Activated CD8-positive, alpha-beta memory T cell treated with anti-CD3 and anti-CD28 coated beads, Interleukin-2, amount 10 ng/mL, durations not matched to agents 7 days and 5 days (primary cell): ENCODE measurements around the gene PEX6. TPM values are rescaled to one million over a fixed set of nuclear protein-coding genes. Genes with fewer than 3 reads are reported as not detected.
"Not testable (repeated sequence)": the region's sequence is repeated elsewhere in the genome, so short reads cannot be mapped to it uniquely, and the experiment has no call there.

Experiments
- ATAC-seq: fragments of 150-1000 bp; cut with Tn5 transposase; one replicate; pipeline ENCODE4 v1.10.0; 2021; ENCODE audit warnings: moderate library complexity
- CTCF ChIA-PET: fragments of 350-600 bp; sonication (Branson Sonifier 250); formaldehyde crosslinking; loops from one replicate; lab custom pipeline; 2021; ENCODE audit warnings: antibody characterized with exemption; lab: Charles Lee
- DNase-seq: peaks from one replicate; pipeline ENCODE4 v3.0.0-alpha.2; 2020
- H3K27ac Mint-ChIP-seq: one replicate; pipeline ENCODE4 v1.8.0; 2021; ENCODE audit warnings: mild to moderate bottlenecking, mixed read lengths
- H3K27me3 Mint-ChIP-seq: one replicate; pipeline ENCODE4 v1.8.0; 2021; ENCODE audit warnings: mixed read lengths
- H3K36me3 Mint-ChIP-seq: one replicate; pipeline ENCODE4 v1.8.0; 2021; ENCODE audit warnings: mild to moderate bottlenecking, mixed read lengths
- H3K4me1 Mint-ChIP-seq: one replicate; pipeline ENCODE4 v1.8.0; 2021; ENCODE audit warnings: mixed read lengths
- H3K4me3 Mint-ChIP-seq: one replicate; pipeline ENCODE4 v1.8.0; 2021; ENCODE audit warnings: mild to moderate bottlenecking, moderate library complexity, mixed read lengths
- H3K9me3 Mint-ChIP-seq: one replicate; pipeline ENCODE4 v1.8.0; 2022; ENCODE audit warnings: low read depth, mixed read lengths
- total RNA-seq, 2 experiments: library from RNA; stranded (reverse); gene quantifications; one replicate each; pipeline ENCODE4 v1.2.3, GENCODE V29; 2021

PEX6 gene
- total RNA-seq, 2 experiments from 2014 or later: 24.7 to 26.3 TPM

DNA sequence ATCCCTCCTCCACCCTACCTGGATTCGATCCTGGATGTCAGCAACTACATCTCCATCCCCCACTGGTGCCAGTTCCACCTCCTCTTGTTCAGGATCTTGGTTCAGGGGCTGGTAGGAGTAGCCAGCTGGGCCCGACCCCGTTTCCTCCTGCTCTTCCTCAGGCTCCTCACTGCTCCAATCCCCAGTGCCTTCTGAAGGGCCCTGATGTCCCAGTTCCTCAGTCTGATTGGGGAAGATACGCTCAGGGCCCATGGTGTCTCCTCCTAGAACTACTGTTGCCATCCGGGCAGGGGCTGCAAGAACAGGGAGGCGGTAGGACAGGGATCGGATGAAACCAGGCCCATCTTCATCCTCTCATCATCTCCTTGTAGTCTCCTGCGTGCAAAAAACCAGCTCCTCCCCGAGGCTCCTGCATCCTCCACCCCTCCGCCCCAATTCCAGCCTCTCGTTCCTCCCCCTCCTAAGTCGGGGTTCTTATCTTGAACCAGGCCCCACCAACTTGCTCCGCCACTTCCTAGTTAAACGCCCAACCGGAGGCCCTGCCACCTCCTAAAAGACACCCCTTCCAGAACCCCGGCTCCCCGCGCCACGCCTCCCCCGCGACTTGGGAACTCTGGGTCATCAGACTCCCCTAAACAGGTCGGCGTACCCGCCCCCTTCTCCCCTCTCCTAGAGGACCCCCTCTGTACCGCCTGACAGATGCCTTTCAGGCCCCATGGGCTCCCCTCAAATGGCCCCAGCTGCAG lies 34.3 kb upstream of the PEX6 start:
- ATAC-seq (peak; percentile 35), DNase-seq (peak; percentile 46)
- Mint-ChIP-seq H3K36me3 (peaks cover 17% of the 10 kb centered on the region), H3K4me1 (peaks cover 41% of the 10 kb centered on the region), H3K27ac (peak overlapping the region; percentile 83), H3K27me3 (no peaks in the 10 kb centered on the region), H3K4me3 (peak overlapping the region; percentile 96), H3K9me3 (no peaks in the 10 kb centered on the region)
- CTCF ChIA-PET: interaction anchor here (1.0 to 3.7 kb wide), 7 partner anchors 9 to 493 kb away, joined by 3 to 15 read pairs (median 3); partner anchors contain the start of genes CNPY3 and PEX6

DNA sequence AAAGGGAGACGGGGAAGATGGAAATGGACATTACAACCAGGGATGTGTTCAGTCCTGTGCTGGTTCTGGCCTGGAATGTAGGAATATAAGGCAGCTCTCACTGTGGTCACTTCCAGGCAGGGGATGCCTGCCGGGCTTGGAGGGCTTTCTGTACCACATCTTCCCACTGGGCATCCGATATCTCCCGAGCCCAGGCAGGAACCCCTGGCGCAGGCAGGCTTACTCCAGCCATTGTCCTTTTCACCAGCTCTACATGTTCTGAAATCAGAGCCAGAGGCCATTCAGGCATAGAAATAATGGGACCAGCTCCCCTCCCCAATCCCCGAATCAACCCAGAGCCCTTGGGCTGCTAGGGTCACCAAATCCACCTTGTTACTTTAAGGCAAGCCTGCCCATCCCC lies 33.4 kb upstream of the PEX6 start:
- ATAC-seq: no peak
- H3K36me3 Mint-ChIP-seq: peaks cover 22% of the 10 kb centered on the region
- peaks cover 41% of the 10 kb centered on the region for H3K4me1 Mint-ChIP-seq
- H3K9me3 Mint-ChIP-seq: no peaks in the 10 kb centered on the region
- H3K27me3 Mint-ChIP-seq: no peaks in the 10 kb centered on the region
- CTCF ChIA-PET: interaction anchor here (1.0 to 3.7 kb wide), 4 partner anchors 10 to 132 kb away, joined by 3 to 15 read pairs (median 8); partner anchors contain the start of genes CNPY3 and PEX6
- DNase-seq: no peak
- H3K4me3 Mint-ChIP-seq: peak overlapping the region; percentile 96
- peak overlapping the region; percentile 19 for H3K27ac Mint-ChIP-seq

DNA sequence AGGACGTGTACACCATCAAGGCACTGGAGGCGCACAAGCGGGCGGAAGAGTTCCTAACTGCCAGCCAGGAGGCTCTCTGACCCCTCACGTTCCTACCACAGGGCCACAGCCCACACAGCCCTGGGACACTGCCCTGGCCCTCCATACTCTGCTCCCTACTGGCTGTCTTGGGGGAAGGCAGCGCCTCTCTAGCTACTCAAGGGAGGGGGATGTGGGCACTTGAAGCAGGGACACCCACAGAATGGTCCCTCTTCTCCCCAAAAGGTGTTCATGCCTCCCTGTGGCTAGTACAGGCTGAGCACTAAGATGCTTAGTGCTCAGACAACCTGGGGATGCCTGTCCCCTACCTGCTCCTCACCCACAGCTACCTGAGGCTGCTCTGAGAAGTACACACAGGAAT lies 32.2 kb upstream of the PEX6 start:
- Mint-ChIP-seq H3K9me3 (no peaks in the 10 kb centered on the region), H3K4me3 (no peak overlapping the region), H3K4me1 (peaks cover 34% of the 10 kb centered on the region), H3K36me3 (peaks cover 24% of the 10 kb centered on the region), H3K27me3 (no peaks in the 10 kb centered on the region), H3K27ac (no peak overlapping the region)
- ATAC-seq: no peak
- DNase-seq: no peak
- CTCF ChIA-PET: interaction anchor here (1.3 to 2.6 kb wide), 4 partner anchors 9 to 132 kb away, joined by 3 to 15 read pairs (median 6); partner anchors contain the start of genes MRPL2 and RRP36

DNA sequence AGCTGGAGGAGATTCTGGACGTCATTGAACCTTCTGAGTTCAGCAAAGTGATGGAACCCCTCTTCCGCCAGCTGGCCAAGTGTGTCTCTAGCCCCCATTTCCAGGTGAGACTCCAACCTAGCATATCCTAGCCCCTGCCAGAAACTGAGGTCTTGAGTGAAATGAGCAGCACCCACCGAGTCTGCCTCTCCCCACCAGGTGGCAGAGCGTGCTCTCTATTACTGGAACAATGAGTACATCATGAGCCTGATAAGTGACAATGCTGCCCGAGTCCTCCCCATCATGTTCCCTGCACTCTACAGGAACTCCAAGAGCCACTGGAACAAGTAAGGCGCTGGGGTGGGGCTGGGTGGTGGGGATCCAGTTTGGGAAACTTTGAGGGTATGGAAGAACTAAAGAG lies 30.1 kb upstream of the PEX6 start:
- Mint-ChIP-seq H3K36me3 (peaks cover 24% of the 10 kb centered on the region), H3K4me1 (peaks cover 21% of the 10 kb centered on the region), H3K4me3 (no peak overlapping the region), H3K9me3 (no peaks in the 10 kb centered on the region), H3K27me3 (no peaks in the 10 kb centered on the region), H3K27ac (no peak overlapping the region)
- CTCF ChIA-PET: interaction anchor here (0.8 to 2.6 kb wide), 3 partner anchors 11 to 134 kb away, joined by 3 to 15 read pairs (median 7); partner anchors contain the start of genes CNPY3 and RRP36
- ATAC-seq: no peak
- DNase-seq: peak; percentile 60

DNA sequence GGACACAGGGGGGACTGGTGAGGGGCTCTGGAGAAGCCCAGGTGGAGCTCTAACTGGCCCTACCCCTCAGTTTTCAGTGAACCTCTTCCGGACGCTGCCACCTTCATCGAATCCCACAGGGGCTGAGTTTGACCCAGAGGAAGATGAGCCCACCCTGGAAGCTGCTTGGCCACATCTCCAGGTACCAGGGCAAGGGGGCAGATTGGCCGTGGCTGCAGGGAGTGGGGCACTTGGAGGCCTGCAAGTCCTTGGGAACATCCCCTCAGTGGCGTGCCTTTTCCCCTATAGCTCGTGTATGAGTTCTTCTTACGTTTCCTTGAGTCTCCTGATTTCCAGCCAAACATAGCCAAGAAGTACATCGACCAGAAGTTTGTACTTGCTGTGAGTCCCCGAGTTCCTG lies 28.1 kb upstream of the PEX6 start:
- Mint-ChIP-seq H3K9me3 (no peaks in the 10 kb centered on the region), H3K36me3 (peaks cover 17% of the 10 kb centered on the region), H3K27ac (no peak overlapping the region), H3K4me1 (peaks cover 8% of the 10 kb centered on the region), H3K27me3 (no peaks in the 10 kb centered on the region), H3K4me3 (no peak overlapping the region)
- ATAC-seq (no peak), DNase-seq (no peak)
- CTCF ChIA-PET: interaction anchor here (1.3 to 3.5 kb wide), 2 partner anchors 69 to 137 kb away, joined by 3 to 14 read pairs; no protein-coding TSS in a partner anchor

DNA sequence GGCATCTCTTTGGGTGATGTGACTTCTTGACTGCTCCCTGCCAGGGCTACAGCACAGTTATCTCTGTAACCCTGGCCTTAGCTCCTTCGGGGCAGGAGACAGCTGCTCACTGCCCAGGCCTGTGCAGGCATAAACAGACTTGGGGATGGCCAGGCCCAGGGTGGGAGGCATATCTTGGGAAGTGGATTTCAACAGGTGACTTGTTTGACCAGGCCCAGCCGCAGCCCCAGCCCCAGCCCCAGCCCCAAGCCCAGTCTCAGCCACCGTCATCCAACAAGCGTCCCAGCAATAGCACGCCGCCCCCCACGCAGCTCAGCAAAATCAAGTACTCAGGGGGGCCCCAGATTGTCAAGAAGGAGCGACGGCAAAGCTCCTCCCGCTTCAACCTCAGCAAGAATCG lies 27.3 kb upstream of the PEX6 start:
- DNase-seq: no peak
- no peaks in the 10 kb centered on the region for H3K27me3 Mint-ChIP-seq
- no peaks in the 10 kb centered on the region for H3K9me3 Mint-ChIP-seq
- no peak for ATAC-seq
- no peaks in the 10 kb centered on the region for H3K4me1 Mint-ChIP-seq
- H3K27ac Mint-ChIP-seq: no peak overlapping the region
- no peak overlapping the region for H3K4me3 Mint-ChIP-seq
- H3K36me3 Mint-ChIP-seq: peaks cover 17% of the 10 kb centered on the region
- CTCF ChIA-PET: interaction anchor here (3.5 kb wide), 1 partner anchor 138 kb away, joined by 14 read pairs; no protein-coding TSS in a partner anchor

DNA sequence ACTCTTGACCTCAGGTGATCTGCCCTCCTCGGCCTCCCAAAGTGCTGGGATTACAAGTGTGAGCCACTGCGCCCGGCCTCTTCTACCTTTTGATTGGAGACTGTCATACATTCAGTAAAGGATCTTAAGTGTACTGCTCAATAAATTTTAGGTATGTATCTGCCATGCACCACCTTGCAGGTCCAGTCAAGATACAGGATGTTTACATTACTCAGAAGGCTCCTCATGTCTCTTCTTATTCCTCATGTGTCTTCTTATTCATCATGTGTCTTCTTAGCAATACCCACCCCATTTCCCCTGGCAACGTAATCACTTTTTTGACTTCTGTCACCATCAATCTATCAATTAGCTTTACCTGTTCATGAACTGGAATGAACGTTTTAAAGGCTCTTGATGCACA lies 26.9 kb upstream of the PEX6 start:
- H3K9me3 Mint-ChIP-seq: no peaks in the 10 kb centered on the region
- no peaks in the 10 kb centered on the region for H3K4me1 Mint-ChIP-seq
- H3K27ac Mint-ChIP-seq: no peak overlapping the region
- DNase-seq (no peak), ATAC-seq (no peak)
- H3K36me3 Mint-ChIP-seq: peaks cover 14% of the 10 kb centered on the region
- H3K27me3 Mint-ChIP-seq: no peaks in the 10 kb centered on the region
- no peak overlapping the region for H3K4me3 Mint-ChIP-seq
- CTCF ChIA-PET: interaction anchor here (0.9 to 3.5 kb wide), 2 partner anchors 65 to 138 kb away, joined by 3 to 14 read pairs; no protein-coding TSS in a partner anchor

DNA sequence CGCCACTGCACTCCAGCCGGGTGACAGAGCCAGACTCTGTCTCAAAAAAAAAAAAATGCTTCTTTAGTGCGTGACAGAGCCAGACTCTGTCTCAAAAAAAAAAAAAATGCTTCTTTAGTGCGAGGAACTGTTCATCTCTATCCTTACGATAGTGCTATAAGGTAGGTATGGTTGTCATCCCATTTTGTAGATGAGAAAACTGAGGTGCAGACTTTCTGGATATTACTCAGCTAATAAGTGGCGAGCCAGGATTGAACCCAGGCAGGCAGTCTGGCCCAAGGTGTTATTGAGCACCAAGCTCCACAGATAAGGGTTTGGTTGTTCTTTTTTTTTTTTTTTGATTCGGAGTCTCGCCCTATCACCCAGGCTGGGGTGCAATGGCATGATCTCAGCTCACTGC lies 22.9 kb upstream of the PEX6 start:
- ATAC-seq: no peak
- H3K27me3 Mint-ChIP-seq: no peaks in the 10 kb centered on the region
- H3K4me3 Mint-ChIP-seq: no peak overlapping the region
- no peaks in the 10 kb centered on the region for H3K4me1 Mint-ChIP-seq
- DNase-seq: no peak
- H3K27ac Mint-ChIP-seq: no peak overlapping the region
- no peaks in the 10 kb centered on the region for H3K9me3 Mint-ChIP-seq
- peaks cover 2% of the 10 kb centered on the region for H3K36me3 Mint-ChIP-seq
- CTCF ChIA-PET: interaction anchor here (1.0 to 1.1 kb wide), 2 partner anchors 9 to 11 kb away, joined by 3 read pairs; no protein-coding TSS in a partner anchor

DNA sequence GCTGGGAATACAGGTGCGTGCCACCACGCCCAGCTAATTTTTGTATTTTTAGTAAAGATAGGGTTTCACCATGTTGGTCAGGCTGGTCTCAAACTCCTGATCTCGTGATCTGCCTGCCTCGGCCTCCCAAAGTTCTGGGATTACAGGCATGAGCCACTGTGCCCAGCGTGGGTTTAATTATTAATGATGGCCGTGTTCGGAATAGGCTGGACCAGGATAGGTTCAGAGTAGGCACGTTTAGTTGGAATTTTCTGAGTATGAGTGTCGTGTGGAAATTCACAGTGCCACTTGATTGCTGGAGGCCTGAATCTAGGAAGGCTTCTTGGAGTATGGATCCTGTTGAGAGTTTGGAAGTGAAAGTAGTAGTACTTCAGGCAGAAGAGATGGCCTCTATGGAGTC lies 19.2 kb upstream of the PEX6 start:
- H3K4me3 Mint-ChIP-seq, CTCF ChIA-PET, H3K27me3 Mint-ChIP-seq, H3K36me3 Mint-ChIP-seq, H3K4me1 Mint-ChIP-seq, H3K9me3 Mint-ChIP-seq, DNase-seq, H3K27ac Mint-ChIP-seq, ATAC-seq: not testable (repeated sequence)

DNA sequence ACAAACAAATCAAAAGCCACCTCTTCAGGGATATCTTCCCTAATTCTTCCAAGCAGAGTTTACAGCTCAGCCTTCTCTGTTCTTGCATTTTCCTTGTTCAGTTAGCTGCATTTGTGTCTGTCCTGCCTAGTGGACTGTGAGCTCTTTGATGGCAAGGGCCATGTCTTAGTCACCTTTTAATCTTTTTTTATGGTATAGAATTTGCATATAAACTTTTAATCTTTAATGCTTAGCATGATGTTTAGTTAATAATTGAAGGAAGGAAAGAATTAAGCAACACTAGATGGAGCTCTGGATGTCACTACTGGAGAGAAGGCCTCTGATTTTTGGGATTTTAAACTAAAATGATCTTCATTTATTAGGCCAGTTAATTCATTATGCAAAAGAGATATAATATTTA lies 17.5 kb upstream of the PEX6 start:
- Mint-ChIP-seq H3K27ac (no peak overlapping the region), H3K9me3 (no peaks in the 10 kb centered on the region), H3K4me3 (no peak overlapping the region), H3K27me3 (no peaks in the 10 kb centered on the region), H3K36me3 (peaks cover 8% of the 10 kb centered on the region), H3K4me1 (peaks cover 7% of the 10 kb centered on the region)
- ATAC-seq (no peak), DNase-seq (no peak)
- CTCF ChIA-PET: interaction anchor here (0.9 to 1.4 kb wide), 3 partner anchors 11 to 147 kb away, joined by 4 to 6 read pairs (median 4); partner anchors contain the start of gene PPP2R5D

DNA sequence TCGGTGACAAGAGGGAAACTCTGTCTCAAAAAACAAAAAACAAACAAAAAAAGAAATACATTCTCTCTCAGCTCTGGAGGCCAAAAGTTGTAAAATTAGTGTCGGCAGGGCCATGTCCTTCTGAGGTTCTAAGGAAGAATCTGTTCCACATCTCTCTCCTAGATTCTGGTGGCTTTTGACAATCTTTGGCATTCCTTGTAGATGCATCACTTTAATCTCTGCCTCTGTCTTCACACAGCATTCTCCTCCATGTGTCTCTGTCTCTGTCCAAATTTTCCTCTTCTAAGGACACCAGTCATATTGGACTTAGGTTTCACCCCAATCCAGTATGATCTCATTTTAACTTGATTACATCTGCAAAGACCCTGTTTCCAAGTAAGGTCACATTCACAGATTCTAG lies 14.5 kb upstream of the PEX6 start:
- CTCF ChIA-PET: interaction anchor here (2.0 kb wide), 1 partner anchor 10 kb away, joined by 4 read pairs; the partner anchor contains the start of gene PPP2R5D
- Mint-ChIP-seq H3K27ac (no peak overlapping the region), H3K4me3 (no peak overlapping the region)

DNA sequence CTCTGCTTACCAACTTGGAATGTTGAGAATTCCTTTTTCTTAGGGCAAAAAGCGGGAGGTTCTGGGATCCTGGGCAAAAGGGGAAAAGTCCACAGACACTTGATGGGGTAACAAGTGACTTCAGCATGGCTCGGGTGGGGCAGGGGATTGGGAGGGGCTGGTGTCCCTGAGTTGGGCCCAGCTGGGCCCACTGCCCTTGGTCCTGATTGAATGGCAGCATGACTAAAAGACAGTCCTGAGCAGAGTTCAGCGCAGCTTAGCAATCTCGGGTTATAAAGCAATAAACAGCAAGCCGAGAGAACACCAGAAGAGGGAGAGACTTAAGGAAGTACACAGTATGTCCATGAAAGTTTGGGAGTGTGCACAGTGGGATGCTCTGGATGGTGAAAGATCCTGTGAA lies 10.9 kb upstream of the PEX6 start:
- Mint-ChIP-seq H3K9me3 (no peaks in the 10 kb centered on the region), H3K4me1 (peaks cover 27% of the 10 kb centered on the region), H3K4me3 (no peak overlapping the region), H3K27ac (no peak overlapping the region), H3K36me3 (peaks cover 11% of the 10 kb centered on the region), H3K27me3 (no peaks in the 10 kb centered on the region)
- CTCF ChIA-PET: no interaction called here
- ATAC-seq (no peak), DNase-seq (no peak)

More for the DNA sequence above, 14.5 kb upstream of the PEX6 start:
- H3K36me3 Mint-ChIP-seq: peaks cover 8% of the 10 kb centered on the region
- no peak for ATAC-seq
- no peak for DNase-seq
- peaks cover 7% of the 10 kb centered on the region for H3K4me1 Mint-ChIP-seq
- no peaks in the 10 kb centered on the region for H3K9me3 Mint-ChIP-seq
- no peaks in the 10 kb centered on the region for H3K27me3 Mint-ChIP-seq

DNA sequence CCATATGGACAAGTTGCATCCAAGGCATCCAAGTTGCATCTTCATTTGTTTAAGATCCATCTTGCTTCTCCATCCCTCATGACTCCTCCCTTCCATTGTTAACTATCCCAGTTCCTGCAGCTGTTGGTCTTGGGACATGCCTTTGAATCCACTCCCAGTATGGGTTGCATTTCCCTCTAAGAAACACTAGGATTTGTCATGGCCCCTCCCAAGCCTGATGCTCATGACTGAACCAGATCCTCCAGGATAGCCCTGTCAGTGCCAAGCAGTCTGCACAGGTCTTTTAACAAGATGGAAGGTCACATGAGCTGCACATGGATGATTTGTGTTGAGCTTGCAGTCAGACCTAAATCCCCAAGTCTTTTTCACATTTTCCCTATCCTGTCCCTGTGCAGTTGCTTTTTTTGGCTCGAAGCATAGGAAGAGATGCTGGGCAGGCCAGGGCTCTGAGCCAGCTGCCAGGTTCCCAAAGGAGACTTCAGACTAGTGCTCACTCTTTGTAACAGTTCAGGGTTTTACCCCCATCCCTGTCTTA lies 9.6 kb upstream of the PEX6 start:
- H3K9me3 Mint-ChIP-seq: no peaks in the 10 kb centered on the region
- peaks cover 11% of the 10 kb centered on the region for H3K36me3 Mint-ChIP-seq
- DNase-seq (no peak), ATAC-seq (no peak)
- H3K27ac Mint-ChIP-seq: no peak overlapping the region
- CTCF ChIA-PET: interaction anchor here (0.9 to 1.5 kb wide), 3 partner anchors 9 to 155 kb away, joined by 3 to 6 read pairs (median 6); partner anchors contain the start of gene PEX6
- H3K4me1 Mint-ChIP-seq: peaks cover 33% of the 10 kb centered on the region
- no peak overlapping the region for H3K4me3 Mint-ChIP-seq
- H3K27me3 Mint-ChIP-seq: no peaks in the 10 kb centered on the region
